Duodenal mucosa (tissue), 2 donors: Measurements from ENCODE around the gene ATG10.
"Not testable (repeated sequence)": the region's sequence is repeated elsewhere in the genome, so short reads cannot be mapped to it uniquely, and the experiment has no call there.

Experiments
- H3K27ac ChIP-seq: one replicate; pipeline ENCODE4 v1.7.0; 2013; ENCODE audit warnings: low read depth, low read length
- H3K27me3 ChIP-seq, 2 donors: one replicate each; pipeline ENCODE4 v1.7.0; 2013; ENCODE audit warnings: low read length in 2 of 2, control low read depth in 1 of 2; ENCODE audit not compliant: insufficient read depth in 2 of 2, control insufficient read depth in 1 of 2
- H3K36me3 ChIP-seq, 2 donors: one replicate each; pipeline ENCODE4 v1.7.0; 2013; ENCODE audit warnings: low read length in 2 of 2, control low read depth in 1 of 2; ENCODE audit not compliant: insufficient read depth in 2 of 2, control insufficient read depth in 1 of 2
- H3K4me1 ChIP-seq, 2 donors: one replicate each; pipeline ENCODE4 v1.7.0; 2013; ENCODE audit warnings: low read length in 2 of 2, control low read depth in 1 of 2; ENCODE audit not compliant: insufficient read depth in 2 of 2, control insufficient read depth in 1 of 2
- H3K4me3 ChIP-seq, 2 donors: one replicate each; pipeline ENCODE4 v1.7.0; 2013; ENCODE audit warnings: low read length in 2 of 2, low read depth in 1 of 2
- H3K9ac ChIP-seq, 2 donors: one replicate each; pipeline ENCODE4 v1.7.0; 2013; ENCODE audit warnings: low read length in 2 of 2, low read depth in 1 of 2
- H3K9me3 ChIP-seq, 2 donors: one replicate each; pipeline ENCODE4 v1.7.0; 2013; ENCODE audit warnings: low read length in 2 of 2, control low read depth in 1 of 2; ENCODE audit not compliant: control insufficient read depth in 1 of 2

Gene ATG10

GRCh38 chr5:82106756-82107155 is 134.9 kb downstream of the ATG10 start:
- H3K9ac ChIP-seq: no peak overlapping the region
- H3K4me3 ChIP-seq: no peak overlapping the region
- no peaks in the 10 kb centered on the region for H3K36me3 ChIP-seq
- H3K27me3 ChIP-seq: no peaks in the 10 kb centered on the region
- H3K27ac ChIP-seq: no peak overlapping the region
- H3K9me3 ChIP-seq: no peaks in the 10 kb centered on the region
- no peaks in the 10 kb centered on the region for H3K4me1 ChIP-seq

GRCh38 chr5:82107267-82107666 is 135.4 kb downstream of the ATG10 start:
- Histone ChIP-seq H3K27ac (no peak overlapping the region), H3K9ac (no peak overlapping the region), H3K4me3 (no peak overlapping the region), H3K4me1 (no peaks in the 10 kb centered on the region), H3K36me3 (no peaks in the 10 kb centered on the region), H3K27me3 (no peaks in the 10 kb centered on the region), H3K9me3 (no peaks in the 10 kb centered on the region)

GRCh38 chr5:82109013-82109412 is 137.2 kb downstream of the ATG10 start:
- Histone ChIP-seq H3K27ac (no peak overlapping the region), H3K36me3 (no peaks in the 10 kb centered on the region), H3K27me3 (no peaks in the 10 kb centered on the region), H3K9ac (no peak overlapping the region), H3K4me3 (no peak overlapping the region), H3K9me3 (no peaks in the 10 kb centered on the region), H3K4me1 (no peaks in the 10 kb centered on the region)

- not testable (repeated sequence) for H3K27ac ChIP-seq, H3K4me1 ChIP-seq, H3K4me3 ChIP-seq, H3K9me3 ChIP-seq, H3K9ac ChIP-seq, H3K27me3 ChIP-seq, H3K36me3 ChIP-seq
Observed at GRCh38 chr5:82109915-82110314, 138.1 kb downstream of the ATG10 start.

GRCh38 chr5:82111191-82111590 is 139.4 kb downstream of the ATG10 start:
- H3K4me1 ChIP-seq: no peaks in the 10 kb centered on the region
- H3K9ac ChIP-seq: no peak overlapping the region
- H3K9me3 ChIP-seq: no peaks in the 10 kb centered on the region
- H3K27ac ChIP-seq: no peak overlapping the region
- H3K36me3 ChIP-seq: no peaks in the 10 kb centered on the region
- H3K27me3 ChIP-seq: no peaks in the 10 kb centered on the region
- H3K4me3 ChIP-seq: no peak overlapping the region

- no peaks in the 10 kb centered on the region for H3K9me3 ChIP-seq
- no peaks in the 10 kb centered on the region for H3K36me3 ChIP-seq
Observed at GRCh38 chr5:82115858-82116257, 144.0 kb downstream of the ATG10 start.

GRCh38 chr5:82119889-82120288 is 148.1 kb downstream of the ATG10 start:
- H3K9me3 ChIP-seq: no peaks in the 10 kb centered on the region
- no peak overlapping the region for H3K4me3 ChIP-seq
- H3K27me3 ChIP-seq: no peaks in the 10 kb centered on the region
- H3K4me1 ChIP-seq: no peaks in the 10 kb centered on the region
- H3K27ac ChIP-seq: no peak overlapping the region
- H3K36me3 ChIP-seq: no peaks in the 10 kb centered on the region
- no peak overlapping the region for H3K9ac ChIP-seq

More at GRCh38 chr5:82115858-82116257, 144.0 kb downstream of the ATG10 start:
- H3K4me3 ChIP-seq: no peak overlapping the region
- H3K4me1 ChIP-seq: no peaks in the 10 kb centered on the region
- H3K9ac ChIP-seq: no peak overlapping the region
- H3K27ac ChIP-seq: no peak overlapping the region
- no peaks in the 10 kb centered on the region for H3K27me3 ChIP-seq

GRCh38 chr5:82129723-82130285 is 158.0 kb downstream of the ATG10 start:
- no peaks in the 10 kb centered on the region for H3K4me1 ChIP-seq
- H3K27me3 ChIP-seq: no peaks in the 10 kb centered on the region
- H3K36me3 ChIP-seq: no peaks in the 10 kb centered on the region
- no peak overlapping the region for H3K4me3 ChIP-seq
- no peak overlapping the region for H3K9ac ChIP-seq
- no peak overlapping the region for H3K27ac ChIP-seq
- no peaks in the 10 kb centered on the region for H3K9me3 ChIP-seq

- H3K27ac ChIP-seq: no peak overlapping the region
- H3K36me3 ChIP-seq: no peaks in the 10 kb centered on the region
- H3K27me3 ChIP-seq: no peaks in the 10 kb centered on the region
- H3K4me3 ChIP-seq: no peak overlapping the region
- no peaks in the 10 kb centered on the region for H3K9me3 ChIP-seq
- H3K9ac ChIP-seq: no peak overlapping the region
- no peaks in the 10 kb centered on the region for H3K4me1 ChIP-seq
Observed at GRCh38 chr5:82130602-82131001, 158.8 kb downstream of the ATG10 start.

GRCh38 chr5:82137205-82137604 is 165.4 kb downstream of the ATG10 start:
- Histone ChIP-seq H3K27me3 (no peaks in the 10 kb centered on the region), H3K4me3 (no peak overlapping the region), H3K4me1 (no peaks in the 10 kb centered on the region), H3K9me3 (peaks cover 0 to 4% of the 10 kb centered on the region in 2 donors), H3K9ac (no peak overlapping the region), H3K27ac (no peak overlapping the region), H3K36me3 (no peaks in the 10 kb centered on the region)

GRCh38 chr5:82139837-82140236 is 168.0 kb downstream of the ATG10 start:
- not testable (repeated sequence) for H3K36me3 ChIP-seq, H3K4me1 ChIP-seq, H3K4me3 ChIP-seq, H3K9me3 ChIP-seq, H3K27ac ChIP-seq, H3K27me3 ChIP-seq, H3K9ac ChIP-seq
